SU-DHL-6 (cell line): Measurements from ENCODE around the gene OS9.

ENCODE experiments used
- EZH2phosphoT487 ChIP-seq: fragments of 200-600 bp; sonication (generic), shearing (Covaris generic); conservative IDR thresholded peaks from 2 replicates; pipeline ENCODE4 v1.6.1; 2018; ENCODE audit warnings: mild to moderate bottlenecking, antibody characterized with exemption, low read length, moderate library complexity, mixed read lengths
- TF ChIP-seq, protein P1 (sequence below): fragments of 200-600 bp; sonication (generic); IDR thresholded peaks from one replicate; pipeline ENCODE4 v1.5.1; 2017; ENCODE audit warnings: antibody characterized with exemption, mild to moderate bottlenecking, low read length, moderate library complexity; ENCODE audit not compliant: insufficient read depth, poor library complexity, severe bottlenecking

GRCh38 chr12:57719777-57720605, 26.1 kb downstream of the OS9 start:
- TF ChIP-seq, protein P1, sequence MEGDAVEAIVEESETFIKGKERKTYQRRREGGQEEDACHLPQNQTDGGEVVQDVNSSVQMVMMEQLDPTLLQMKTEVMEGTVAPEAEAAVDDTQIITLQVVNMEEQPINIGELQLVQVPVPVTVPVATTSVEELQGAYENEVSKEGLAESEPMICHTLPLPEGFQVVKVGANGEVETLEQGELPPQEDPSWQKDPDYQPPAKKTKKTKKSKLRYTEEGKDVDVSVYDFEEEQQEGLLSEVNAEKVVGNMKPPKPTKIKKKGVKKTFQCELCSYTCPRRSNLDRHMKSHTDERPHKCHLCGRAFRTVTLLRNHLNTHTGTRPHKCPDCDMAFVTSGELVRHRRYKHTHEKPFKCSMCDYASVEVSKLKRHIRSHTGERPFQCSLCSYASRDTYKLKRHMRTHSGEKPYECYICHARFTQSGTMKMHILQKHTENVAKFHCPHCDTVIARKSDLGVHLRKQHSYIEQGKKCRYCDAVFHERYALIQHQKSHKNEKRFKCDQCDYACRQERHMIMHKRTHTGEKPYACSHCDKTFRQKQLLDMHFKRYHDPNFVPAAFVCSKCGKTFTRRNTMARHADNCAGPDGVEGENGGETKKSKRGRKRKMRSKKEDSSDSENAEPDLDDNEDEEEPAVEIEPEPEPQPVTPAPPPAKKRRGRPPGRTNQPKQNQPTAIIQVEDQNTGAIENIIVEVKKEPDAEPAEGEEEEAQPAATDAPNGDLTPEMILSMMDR: no peak
- TF ChIP-seq EZH2phosphoT487: no peak
